HG03139 (cell line): ENCODE data around the gene ECHS1.
"Not testable (repeated sequence)": the region's sequence is repeated elsewhere in the genome, so short reads cannot be mapped to it uniquely, and the experiment has no call there.

ENCODE experiments used
- ATAC-seq: cut with Tn5 transposase; IDR thresholded peaks from one replicate; pipeline ENCODE4 v1.9.1; 2021; ENCODE audit not compliant: unreplicated experiment

Gene ECHS1

GRCh38 chr10:133400624-133401424 lies 27.7 kb upstream of the ECHS1 start:
- peak; percentile 73 for ATAC-seq

GRCh38 chr10:133399123-133399601 lies 26.0 kb upstream of the ECHS1 start:
- ATAC-seq, result no peak

GRCh38 chr10:133397938-133398337 lies 24.8 kb upstream of the ECHS1 start:
- ATAC-seq, result no peak

- no peak for ATAC-seq
Measured at GRCh38 chr10:133396035-133396624, 23.0 kb upstream of the ECHS1 start.

- no peak for ATAC-seq
Measured at GRCh38 chr10:133394801-133395221, 21.7 kb upstream of the ECHS1 start.

GRCh38 chr10:133394064-133394663 lies 21.0 kb upstream of the ECHS1 start, which contains the start of gene MTG1:
TSS of gene MTG1 (plus strand) at chr10:133394157. CDS start at chr10:133394221, 64 bp downstream.
- peak; percentile 53 for ATAC-seq

GRCh38 chr10:133393401-133394063 lies 20.4 kb upstream of the ECHS1 start:
- no peak for ATAC-seq

GRCh38 chr10:133391761-133392518 lies 18.8 kb upstream of the ECHS1 start:
- no peak for ATAC-seq

- no peak for ATAC-seq
Measured at GRCh38 chr10:133391249-133391635, 18.1 kb upstream of the ECHS1 start.

- ATAC-seq, result no peak
Measured at GRCh38 chr10:133390597-133391248, 17.6 kb upstream of the ECHS1 start.

GRCh38 chr10:133388973-133389818 lies 16.0 kb upstream of the ECHS1 start:
- peak; percentile 74 for ATAC-seq

GRCh38 chr10:133388236-133388972 lies 15.2 kb upstream of the ECHS1 start:
- no peak for ATAC-seq

- ATAC-seq, result not testable (repeated sequence)
Measured at GRCh38 chr10:133386951-133387350, 13.8 kb upstream of the ECHS1 start.

- no peak for ATAC-seq
Measured at GRCh38 chr10:133385214-133385613, 12.1 kb upstream of the ECHS1 start.

- no peak for ATAC-seq
Measured at GRCh38 chr10:133384071-133384470, 10.9 kb upstream of the ECHS1 start.

- no peak for ATAC-seq
Measured at GRCh38 chr10:133383551-133383950, 10.4 kb upstream of the ECHS1 start.

GRCh38 chr10:133381036-133381435 lies 7.9 kb upstream of the ECHS1 start:
- no peak for ATAC-seq
